Measurements from ENCODE around the gene LRRC38. TPM values are rescaled to one million over a fixed set of nuclear protein-coding genes. Genes with fewer than 3 reads are reported as not detected.

Gene LRRC38
- total RNA-seq, 1 experiment from 2014 or later: not detected

DNA sequence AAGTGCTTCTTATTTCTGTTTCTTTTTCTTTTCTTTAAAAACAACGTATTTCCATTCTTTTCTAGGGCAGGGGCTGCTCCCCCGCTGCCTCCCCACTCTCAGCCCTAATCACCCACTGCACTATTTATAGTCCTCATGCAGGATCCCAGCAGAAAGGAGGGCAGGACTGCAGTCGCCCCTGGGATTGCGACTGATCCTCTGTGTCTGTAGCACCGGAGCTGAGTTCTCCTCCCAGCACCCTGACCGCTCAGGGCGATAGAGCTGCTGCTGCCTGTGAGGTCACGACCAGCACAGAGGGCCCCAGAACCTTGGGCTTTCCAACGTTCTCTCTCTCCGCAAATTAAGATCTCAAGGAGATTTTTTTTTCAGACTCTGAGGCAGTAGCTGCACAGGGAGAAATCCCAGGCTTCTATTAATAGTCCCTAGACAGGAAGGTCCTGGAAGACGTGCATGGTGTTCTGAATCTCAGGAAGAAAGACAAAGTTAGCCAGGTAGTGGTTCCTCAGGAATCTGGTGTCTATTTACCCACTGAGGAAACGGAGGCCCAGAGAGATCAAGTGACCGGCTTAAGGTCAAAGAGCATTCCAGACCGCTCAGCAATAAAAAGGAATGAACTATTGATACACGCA lies 56.8 kb downstream of the LRRC38 start:
- Histone ChIP-seq H4K20me1 (ENCODE audit: insufficient read depth) (no peaks in the 10 kb centered on the region), H3K79me2 (ENCODE audit: low read depth) (no peaks in the 10 kb centered on the region), H3K36me3 (ENCODE audit: low read depth) (no peaks in the 10 kb centered on the region), H3K9me3 (ENCODE audit: insufficient read depth, low read depth) (no peaks in the 10 kb centered on the region), H3K4me2 (no peak overlapping the region), H2AFZ (no peak overlapping the region), H3K27me3 (ENCODE audit: insufficient read depth, low read depth) (peaks cover 14% of the 10 kb centered on the region), H3K27ac (no peak overlapping the region), H3K4me3 (no peak overlapping the region), H3F3A (ENCODE audit: insufficient read depth, low read depth) (no peaks in the 10 kb centered on the region), H3K9me2 (ENCODE audit: insufficient read depth) (no peaks in the 10 kb centered on the region), H3K4me1 (replicated peaks; ENCODE audit: insufficient read depth) (no peaks in the 10 kb centered on the region)
- DNase-seq: no peak
- BruUV-seq (replicated peaks): no TSS peak
- CTCF ChIA-PET: no interaction called here
- intact Hi-C loops (cut with micrococcal nuclease; ENCODE audit: unreplicated experiment): no loop called here
- TF ChIP-seq CTCF (conservative IDR thresholded peaks at IDR 0.05) (no peak), EZH2 (IDR thresholded peaks at IDR 0.05; ENCODE audit: low read depth) (no peak)
- POLR2A ChIA-PET (ENCODE audit: unreplicated experiment): no interaction called here

DNA sequence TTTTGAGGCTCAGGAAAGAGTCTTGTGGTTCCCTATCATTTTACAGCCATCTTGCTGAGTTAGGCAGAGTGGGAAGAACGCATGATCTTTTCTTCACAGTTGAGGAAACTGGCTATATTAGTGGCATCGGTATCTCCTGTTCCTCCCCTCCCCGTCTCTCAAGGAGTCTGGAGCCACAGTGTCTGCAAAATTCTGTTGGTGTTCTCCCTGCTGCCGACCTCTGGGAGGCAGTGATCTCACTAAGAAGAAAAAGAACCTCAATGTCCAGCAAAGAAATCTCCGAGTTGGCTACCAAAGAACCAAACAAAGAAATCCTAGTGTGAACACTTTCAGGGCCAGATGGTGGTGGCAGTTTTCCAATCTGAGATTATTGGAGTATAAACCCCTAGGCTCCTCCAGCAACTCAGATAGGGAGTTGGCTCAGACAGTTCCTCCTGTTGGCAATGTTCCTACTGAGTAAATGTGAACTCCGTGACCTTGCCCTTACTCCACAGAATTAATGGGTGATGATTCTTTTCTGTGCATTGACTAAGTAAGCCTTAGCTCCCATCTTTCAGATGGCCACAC lies 62.3 kb downstream of the LRRC38 start:
- DNase-seq: no peak
- Histone ChIP-seq H3K27ac (no peak overlapping the region), H3K27me3 (ENCODE audit: insufficient read depth, low read depth) (peaks cover 11% of the 10 kb centered on the region; the same call in 1 of the 2 replicates), H3K9me2 (ENCODE audit: insufficient read depth) (no peaks in the 10 kb centered on the region), H2AFZ (no peak overlapping the region), H3K4me3 (no peak overlapping the region), H3K36me3 (ENCODE audit: low read depth) (no peaks in the 10 kb centered on the region), H3K79me2 (ENCODE audit: low read depth) (no peaks in the 10 kb centered on the region), H3K4me2 (no peak overlapping the region), H3F3A (ENCODE audit: insufficient read depth, low read depth) (no peaks in the 10 kb centered on the region), H3K9me3 (ENCODE audit: insufficient read depth, low read depth) (no peaks in the 10 kb centered on the region), H4K20me1 (ENCODE audit: insufficient read depth) (no peaks in the 10 kb centered on the region), H3K4me1 (replicated peaks; ENCODE audit: insufficient read depth) (no peaks in the 10 kb centered on the region)
- ChIA-PET CTCF (no interaction called here), POLR2A (ENCODE audit: unreplicated experiment) (no interaction called here)
- no peak for TF ChIP-seq EZH2 (IDR thresholded peaks at IDR 0.05; ENCODE audit: low read depth)
- intact Hi-C loops (cut with micrococcal nuclease; ENCODE audit: unreplicated experiment): no loop called here
- no TSS peak for BruUV-seq (replicated peaks)

GRCh38 chr1:13450204-13450603 lies 63.6 kb downstream of the LRRC38 start:
- intact Hi-C loops (cut with micrococcal nuclease; ENCODE audit: unreplicated experiment): no loop called here
- TF ChIP-seq EZH2 (IDR thresholded peaks at IDR 0.05; ENCODE audit: low read depth) (no peak), CTCF (conservative IDR thresholded peaks at IDR 0.05) (no peak)
- Histone ChIP-seq H3K27me3 (ENCODE audit: insufficient read depth, low read depth) (peaks cover 6% of the 10 kb centered on the region; the same call in 1 of the 2 replicates), H3K4me2 (no peak overlapping the region), H3K4me1 (replicated peaks; ENCODE audit: insufficient read depth) (no peaks in the 10 kb centered on the region), H3F3A (ENCODE audit: insufficient read depth, low read depth) (no peaks in the 10 kb centered on the region), H2AFZ (no peak overlapping the region), H3K4me3 (no peak overlapping the region), H3K27ac (no peak overlapping the region), H4K20me1 (ENCODE audit: insufficient read depth) (no peaks in the 10 kb centered on the region), H3K36me3 (ENCODE audit: low read depth) (no peaks in the 10 kb centered on the region), H3K9me2 (ENCODE audit: insufficient read depth) (no peaks in the 10 kb centered on the region), H3K9me3 (ENCODE audit: insufficient read depth, low read depth) (no peaks in the 10 kb centered on the region), H3K79me2 (ENCODE audit: low read depth) (no peaks in the 10 kb centered on the region)
- CTCF ChIA-PET: no interaction called here
- POLR2A ChIA-PET (ENCODE audit: unreplicated experiment): no interaction called here
- no peak for DNase-seq
- no TSS peak for BruUV-seq (replicated peaks)

Data from PC-9 (cell line).